GM21619 (cell line): ENCODE results near the gene CORO6.

Experiments used
- ATAC-seq: cut with Tn5 transposase; IDR thresholded peaks from one replicate; pipeline ENCODE4 v1.9.1; 2021; ENCODE audit not compliant: unreplicated experiment

CORO6 gene

DNA sequence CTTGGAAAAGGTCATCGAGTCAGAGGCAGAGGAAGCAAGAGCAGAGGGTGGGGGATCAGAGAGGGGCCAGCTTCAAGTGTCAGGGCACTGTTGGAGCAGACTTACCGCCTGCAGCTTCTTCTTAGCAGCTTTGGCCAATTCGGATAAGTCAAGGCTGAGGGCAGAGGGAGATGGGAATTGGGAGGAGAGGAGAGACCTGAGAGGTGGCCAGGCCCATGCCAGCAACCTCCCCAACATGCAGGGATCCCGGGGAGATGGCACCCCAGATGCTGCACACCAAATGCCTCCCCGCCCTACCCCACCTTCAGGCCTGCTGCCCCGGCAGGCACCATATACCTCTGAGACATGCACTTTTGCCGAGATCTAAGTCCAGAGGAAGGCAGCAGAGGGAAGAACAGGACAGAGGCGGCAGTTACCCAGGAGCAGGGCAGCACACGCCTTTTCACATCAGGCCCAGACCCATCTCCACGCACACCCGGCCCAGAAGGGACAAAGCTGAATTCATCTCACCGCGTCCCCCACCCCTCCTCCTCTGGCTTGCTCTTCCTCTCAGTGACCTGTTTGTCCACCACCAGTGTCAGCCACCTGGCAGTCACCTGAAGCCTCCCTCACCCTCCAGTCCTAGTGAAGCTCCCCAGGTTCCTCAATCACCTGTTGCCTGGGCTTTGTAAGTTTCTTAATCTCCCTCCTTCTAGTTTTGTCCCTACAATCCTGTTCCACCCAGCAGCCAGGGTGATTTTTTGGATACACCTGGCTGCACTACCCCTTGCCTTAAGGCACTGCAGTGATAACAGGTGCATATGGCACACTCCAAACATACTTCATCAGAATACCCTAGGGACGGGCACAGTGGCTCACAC, 43.9 kb downstream of the CORO6 start:
- ATAC-seq, result no peak

DNA sequence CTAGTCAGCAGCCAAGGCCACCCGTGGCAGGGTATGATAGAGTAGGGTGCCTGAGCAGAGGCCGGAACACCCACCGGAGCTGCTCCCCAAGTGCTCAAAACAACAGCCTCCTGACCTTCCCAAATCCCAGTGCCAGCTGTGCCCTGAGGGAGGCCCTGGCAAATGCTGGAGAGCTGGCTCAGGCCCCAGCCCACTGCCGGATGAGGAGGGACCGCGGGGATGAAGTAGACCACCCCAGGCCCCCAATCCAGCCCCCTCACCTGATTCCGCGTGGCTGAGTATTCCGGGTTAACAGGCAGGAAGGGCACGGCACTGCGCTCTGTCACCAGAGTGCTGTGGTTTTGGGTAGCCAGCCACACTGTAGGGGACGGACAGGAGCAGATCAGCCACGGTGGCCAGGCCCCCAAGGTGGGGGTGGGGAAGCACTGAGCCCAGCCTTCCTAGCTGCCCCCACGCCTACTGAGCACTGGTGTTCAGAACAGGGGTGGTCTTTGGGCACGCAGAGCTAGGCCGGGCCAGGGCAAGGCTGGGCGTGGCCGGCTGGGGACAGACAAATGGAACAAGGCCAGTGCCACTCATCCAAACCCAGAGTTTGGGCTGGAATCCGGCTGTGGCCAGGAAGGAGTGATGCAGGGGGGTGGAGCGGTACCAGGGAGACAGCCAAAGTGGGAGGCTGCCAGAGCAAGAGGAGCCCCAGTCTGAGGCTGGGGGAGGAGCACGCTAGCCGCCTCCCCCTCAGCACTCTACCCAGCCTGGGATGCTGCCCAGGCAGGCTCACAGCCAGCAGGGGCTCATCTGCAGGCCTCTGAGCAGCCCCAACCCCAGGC, 45.1 kb downstream of the CORO6 start:
- no peak for ATAC-seq

DNA sequence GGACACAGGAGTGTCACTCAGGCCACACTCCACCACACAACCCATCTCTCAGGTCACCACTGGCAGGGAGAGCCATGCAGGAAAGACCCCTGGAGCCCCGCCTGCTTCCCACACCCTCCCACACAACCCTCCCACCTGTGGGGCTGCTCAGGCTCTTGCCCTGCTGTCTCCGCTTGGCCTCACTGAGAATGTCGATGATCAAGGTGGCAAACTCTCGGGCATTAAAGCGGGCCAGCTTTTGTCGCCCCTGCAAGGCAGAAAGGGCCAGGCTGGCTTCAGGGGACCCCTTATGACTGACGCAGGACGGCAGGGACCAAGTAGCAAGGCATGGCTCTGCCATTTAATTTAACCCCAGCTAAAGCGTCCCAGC, 45.7 kb downstream of the CORO6 start:
- no peak for ATAC-seq

DNA sequence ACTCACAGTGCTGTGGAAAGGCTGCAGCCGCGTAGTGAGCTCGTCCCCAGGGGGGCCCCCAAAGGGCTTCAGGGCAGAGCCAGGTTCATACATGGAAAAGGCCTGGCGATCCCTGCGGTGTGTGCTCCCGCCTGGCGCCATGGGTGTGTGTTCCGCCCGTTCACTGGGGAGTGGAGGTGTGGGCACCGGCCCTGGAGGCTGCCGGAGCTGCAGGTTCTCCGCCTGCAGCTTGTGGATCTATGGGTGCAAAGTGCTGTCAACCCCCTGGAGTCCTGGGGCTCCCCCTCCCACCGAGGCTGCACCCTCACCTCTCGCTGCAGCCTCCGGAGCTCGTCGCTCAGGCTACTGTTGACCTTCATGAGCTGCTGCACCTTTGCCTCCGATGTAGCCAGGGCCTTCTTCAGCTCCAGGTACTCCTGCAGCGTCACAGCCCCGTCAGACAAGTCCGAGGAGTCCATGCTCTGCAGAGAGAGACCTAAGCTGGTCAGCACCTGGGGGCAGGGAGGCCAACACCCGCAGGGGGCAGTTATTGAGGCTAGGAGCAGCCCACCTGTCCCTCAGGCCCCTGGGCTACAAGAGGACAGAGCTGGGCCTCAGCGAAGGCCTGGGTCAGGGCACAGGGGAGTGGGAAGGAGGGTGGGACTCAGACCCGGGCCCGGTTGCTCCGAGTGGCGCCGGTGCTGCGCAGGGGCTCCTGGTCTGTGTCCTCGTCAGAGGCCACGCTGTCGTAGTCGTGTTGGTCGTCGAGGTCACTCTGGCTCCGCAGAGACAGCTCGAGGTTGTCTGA, 46.3 kb downstream of the CORO6 start:
- no peak for ATAC-seq

DNA sequence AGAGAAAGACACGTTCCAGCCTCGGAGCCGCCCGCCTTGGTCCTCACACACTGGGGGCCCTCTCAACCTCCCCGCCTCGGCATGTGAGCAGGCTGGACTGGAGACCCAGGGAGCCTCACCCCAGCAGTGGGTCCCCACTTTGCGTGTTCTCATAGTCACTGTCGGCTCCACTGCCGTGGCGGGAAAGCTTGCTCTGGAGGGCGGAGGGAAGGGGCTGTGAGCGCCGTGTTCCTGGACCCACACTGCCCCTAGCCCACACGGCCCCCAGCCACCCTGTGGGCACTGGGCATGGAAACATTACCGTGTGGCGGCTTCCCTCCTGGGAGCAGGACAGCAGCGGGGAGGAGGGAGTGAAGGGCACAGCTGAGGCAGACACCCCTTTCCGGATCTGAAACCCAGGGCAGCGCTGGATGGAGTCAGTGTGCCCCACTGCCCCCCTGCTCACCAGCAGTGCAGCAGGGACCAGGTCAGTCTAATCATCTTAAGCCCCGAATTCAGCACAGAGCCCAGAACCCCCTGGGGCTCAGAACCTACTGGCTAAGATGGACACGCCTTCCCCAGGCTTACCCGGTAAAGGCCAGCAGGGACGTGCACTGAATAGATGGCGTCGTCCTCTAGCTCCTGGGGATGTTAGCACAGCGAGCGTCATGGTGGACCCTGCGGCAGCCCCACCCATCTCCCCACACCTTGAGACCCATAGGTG, 47.0 kb downstream of the CORO6 start:
- ATAC-seq, result no peak

DNA sequence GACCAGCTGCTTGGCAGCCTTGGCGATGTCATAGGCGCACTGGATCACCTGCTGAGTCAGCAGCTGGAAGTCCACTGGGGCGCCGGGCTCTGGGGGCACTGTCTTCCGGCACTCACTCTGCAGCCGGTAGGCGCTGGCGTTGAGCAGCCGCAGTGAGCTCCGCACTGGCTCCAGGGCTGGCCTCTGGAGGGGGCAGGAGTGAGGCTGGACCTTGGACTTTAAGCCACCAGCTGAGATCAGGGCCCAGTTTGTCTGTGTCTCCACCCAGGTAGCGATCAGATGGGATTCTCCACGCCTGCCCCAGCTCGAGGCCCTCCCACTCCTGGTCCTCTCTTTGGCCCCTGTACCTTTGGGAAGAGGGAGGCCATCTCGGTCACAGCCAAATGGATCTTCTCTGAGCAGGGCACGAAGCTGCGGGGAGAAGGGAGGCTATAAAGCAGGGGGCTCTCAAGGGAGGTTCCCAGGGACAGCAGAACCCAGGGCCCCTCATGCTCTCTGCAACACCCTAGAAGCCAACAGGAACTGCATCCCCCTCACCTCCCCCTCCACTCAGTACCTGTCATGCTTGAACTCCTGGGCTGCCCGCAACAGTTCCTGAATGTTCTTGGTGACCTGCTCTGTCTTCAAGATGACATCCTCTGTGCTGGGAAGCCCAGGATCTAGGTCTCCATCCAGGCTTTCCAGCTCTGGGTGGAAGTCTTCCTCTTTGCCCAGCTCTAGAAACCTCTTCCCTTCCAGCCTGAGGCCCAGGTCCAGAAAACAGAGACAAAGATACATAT, 47.8 kb downstream of the CORO6 start:
- ATAC-seq, result no peak

DNA sequence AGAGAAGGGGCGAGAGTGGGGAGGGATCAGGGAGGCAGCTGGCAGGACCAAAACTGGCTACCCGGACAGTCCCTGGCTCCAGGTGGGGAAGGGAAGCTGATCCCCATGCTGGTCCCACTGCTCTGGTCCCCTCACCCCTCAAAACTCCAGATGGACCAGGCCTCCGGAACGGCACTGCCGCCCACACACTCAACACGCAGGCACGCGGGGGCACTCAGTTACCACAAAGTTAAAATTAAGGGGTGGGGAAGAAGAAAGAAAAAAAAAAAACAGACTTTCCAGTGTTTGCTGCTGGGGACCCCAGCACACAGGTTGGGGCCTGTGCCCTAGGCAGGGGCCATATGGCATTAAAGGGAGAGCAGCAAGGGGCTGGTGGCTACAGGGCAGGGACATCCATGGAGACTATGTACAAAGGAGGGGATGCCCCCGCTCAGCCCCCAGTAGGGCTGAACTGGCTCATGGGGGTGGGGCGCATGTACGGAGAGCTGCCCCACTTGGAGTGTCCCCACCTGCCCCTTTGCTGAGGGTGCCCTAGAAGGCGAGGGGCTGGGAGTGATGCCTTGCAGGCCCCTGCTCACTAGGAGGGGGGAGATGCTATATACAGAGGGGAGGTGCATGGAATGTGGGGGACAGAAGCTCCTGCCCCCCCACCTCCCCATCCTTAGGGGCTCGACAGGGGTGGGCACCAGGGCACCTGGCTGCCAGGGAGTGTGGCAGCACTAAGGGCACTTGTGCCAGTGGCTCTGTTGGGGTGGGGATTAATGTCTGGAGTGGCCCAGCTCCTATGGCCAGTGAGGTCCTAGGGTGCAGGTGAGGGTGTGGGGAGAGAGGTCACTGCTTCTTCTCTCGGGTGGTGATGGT, 48.6 kb downstream of the CORO6 start:
- no peak for ATAC-seq

DNA sequence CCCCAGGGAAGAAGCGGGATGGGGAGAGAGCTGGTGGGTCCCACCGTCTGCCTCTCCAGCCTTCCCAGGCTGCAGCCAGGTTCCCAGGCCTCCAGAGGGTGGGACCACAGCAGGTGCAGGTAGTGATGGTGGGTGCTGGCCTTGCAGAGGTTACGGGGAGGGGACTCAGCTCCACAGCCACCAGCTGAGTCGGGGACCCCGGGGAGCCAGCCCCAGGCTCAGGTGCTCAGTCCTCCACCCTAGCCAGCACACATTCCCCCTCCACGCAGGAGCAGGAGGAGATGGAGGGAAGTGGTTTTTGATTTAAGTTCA, 49.2 kb downstream of the CORO6 start:
- no peak for ATAC-seq

DNA sequence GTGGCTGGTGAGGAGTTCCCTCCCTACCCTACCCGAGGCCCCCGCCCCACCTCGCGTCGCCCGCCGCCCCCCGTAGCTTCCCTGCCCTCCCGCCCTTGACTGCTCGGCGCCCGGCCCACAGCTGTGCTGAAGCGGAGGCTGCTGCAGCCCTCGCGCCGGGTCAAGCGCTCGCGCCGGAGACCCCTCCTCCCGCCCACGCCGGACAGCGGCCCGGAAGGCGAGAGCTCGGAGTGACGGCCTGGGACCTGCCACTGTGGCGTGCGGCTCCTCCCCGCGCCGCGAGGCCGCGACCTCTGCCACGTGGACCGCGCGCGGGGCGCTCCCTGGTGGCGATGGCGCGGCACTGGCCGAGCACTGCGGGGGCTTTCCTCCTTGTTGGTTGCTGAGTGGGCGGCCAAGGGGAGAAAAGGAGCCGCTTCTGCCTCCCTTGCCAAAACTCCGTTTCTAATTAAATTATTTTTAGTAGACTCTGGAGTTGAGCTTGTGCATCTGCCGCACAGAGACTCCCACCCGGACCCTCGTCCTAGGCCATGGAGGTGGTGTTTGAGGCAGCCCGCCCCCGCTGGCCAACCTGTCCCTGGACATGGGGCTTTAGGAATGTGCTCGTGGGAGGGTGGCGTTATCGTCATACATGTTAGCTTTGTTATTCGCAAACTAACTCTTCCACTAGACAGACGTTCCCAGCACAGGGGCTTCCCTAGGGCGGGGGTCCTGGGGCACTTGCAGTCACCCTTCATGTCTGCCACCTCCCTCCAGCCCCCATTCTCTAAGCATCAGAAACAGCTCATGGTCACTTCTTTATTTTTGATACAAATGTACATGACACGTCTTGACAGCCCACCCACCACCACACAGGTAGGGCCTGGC, 49.8 kb downstream of the CORO6 start:
- ATAC-seq, result no peak

DNA sequence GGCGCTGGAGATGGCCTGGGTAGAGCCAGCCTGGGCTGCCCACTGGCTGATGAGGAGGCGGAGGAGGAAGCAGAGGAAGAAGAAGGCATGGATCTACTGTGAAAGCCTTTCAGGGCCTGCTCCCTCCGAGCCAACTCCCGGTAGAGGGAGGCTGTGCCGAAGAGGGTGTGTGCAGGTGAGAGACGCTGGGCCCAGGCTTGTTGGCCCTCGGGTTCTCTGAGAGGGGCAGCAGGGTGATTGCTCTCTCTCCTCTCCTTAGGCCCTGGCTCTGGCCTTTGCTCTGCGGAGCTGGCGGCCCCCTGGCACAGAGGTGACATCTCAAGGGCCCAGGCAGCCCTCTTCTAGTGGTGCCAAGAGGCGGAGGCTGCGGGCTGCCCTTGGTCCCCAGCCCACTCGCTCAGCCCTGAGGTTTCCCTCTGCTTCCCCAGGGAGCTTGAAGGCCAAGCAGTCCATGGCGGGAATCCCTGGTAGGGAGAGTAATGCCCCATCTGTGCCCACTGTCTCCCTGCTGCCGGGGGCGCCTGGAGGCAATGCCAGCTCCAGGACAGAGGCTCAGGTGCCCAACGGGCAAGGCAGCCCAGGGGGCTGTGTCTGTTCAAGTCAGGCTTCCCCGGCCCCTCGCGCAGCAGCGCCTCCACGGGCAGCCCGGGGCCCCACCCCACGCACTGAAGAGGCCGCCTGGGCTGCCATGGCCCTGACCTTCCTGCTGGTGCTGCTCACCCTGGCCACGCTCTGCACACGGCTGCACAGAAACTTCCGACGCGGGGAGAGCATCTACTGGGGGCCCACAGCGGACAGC, 50.6 kb downstream of the CORO6 start:
- no peak for ATAC-seq

DNA sequence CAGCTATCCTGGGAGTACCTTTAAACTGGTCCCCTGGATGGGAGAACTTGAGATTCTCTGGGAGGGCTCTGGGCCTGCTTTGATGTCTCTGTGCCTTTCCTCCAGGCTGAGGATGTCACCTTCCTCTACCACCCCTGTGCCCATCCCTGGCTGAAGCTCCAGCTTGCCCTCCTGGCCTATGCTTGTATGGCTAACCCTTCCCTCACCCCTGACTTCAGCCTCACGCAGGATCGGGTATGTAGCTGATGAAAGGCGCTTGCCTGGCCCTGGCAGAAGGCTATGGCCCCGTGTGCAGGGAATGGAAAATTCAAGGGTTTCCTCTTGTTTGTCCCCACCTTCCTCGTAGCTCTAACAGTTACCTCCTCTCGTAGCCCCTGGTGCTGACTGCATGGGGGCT, 51.2 kb downstream of the CORO6 start:
- no peak for ATAC-seq

DNA sequence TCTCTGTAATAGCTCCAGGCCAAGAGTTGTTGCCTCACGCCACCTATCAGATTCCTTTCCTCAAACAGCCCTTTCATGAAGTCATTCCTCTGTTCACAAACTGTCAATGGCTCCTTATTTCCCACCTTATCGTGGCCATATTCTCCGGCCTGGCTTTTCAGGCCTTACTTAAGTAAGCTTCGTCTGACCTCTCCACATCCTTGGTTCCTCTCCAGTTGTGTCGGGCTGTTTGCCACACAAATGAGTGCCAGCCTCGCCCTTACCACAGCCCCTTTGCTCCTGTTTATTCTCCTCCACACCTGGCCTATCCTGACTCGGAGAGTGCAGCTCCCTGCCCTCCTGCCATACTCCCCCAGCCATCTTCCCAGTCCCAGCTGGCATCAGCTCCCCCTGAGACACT, 52.2 kb downstream of the CORO6 start:
- ATAC-seq, result no peak

DNA sequence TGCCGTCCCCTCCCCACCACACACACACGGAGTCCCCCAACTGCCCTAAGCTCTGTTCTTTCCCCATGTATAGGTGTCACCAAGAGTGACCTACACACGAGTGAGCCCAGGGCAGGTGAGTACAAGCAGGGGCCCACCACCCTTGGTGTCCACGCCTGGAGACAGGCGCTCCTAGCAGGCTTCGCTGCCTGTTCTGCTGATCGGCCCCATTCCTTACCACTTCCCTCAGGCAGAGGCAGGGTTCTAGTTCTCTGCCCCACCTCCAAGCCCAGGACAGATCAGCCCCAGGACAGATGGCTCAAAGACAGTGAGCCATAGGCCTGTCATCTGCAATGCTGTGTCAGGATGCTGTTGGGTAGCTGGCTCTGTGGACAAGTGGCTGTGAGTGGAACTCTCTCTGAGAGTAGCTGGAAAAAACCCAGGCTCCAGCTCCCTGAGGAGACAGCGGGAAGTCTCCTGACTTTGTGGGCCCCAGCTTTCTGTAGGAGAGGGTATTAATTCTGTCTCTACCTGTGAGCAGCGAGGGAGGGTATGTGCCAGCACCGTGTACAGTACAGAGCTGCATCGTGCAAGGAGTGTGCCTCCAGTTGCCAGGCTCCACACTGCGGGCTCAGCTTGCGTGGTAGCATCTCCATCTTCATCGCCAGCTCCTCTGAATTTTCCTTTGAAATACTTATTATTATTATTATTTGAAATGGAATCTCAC, 53.3 kb downstream of the CORO6 start:
- no peak for ATAC-seq

DNA sequence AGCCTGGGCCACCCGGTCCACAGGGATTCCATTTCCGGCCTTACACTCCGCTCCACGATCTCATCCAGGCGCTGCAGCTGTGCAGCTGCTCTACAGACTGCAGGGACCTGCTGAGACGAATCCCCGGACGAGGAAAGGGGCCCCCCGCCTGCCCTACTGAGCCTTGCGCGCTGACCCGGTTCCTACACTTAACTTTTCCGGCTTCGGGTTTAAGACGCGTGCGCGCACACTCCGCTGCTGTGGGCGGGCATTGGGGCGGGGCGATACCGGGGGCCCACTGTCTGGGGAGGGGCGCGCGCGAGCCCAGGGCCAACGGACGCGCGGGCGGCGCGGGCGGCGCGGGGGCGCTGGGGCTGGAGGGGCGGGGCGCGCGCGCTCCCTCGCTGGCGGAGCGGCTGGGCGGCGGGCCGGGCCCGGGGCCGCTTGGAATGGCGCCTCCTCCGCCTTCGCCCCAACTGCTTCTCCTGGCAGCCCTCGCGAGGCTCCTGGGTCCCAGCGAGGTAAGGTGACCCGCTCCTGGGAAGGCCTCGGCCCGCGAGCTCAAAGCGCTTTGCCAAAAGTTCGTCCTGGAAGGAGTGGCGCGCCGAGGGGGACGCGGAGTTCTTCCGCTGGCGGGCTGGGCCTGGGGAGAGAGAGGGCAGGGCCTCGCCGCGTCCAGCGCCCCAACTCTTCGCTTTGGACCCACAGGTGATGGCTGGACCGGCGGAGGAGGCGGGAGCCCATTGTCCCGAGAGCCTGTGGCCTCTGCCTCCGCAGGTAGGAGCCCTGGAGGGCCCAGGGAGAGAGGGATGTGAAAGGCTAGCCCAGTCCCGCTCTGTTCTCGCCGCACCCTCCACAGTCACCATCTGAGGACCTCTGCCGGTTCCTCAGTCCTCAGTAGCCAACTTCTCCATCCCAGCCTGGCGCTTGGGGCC, 54.1 kb downstream of the CORO6 start, which contains the start of gene TP53I13:
Gene TP53I13 (plus strand): TSS at position 371 of the 914 bp plus-strand sequence. CDS start 58 bp downstream, at position 429.
- ATAC-seq, result peak; percentile 26

DNA sequence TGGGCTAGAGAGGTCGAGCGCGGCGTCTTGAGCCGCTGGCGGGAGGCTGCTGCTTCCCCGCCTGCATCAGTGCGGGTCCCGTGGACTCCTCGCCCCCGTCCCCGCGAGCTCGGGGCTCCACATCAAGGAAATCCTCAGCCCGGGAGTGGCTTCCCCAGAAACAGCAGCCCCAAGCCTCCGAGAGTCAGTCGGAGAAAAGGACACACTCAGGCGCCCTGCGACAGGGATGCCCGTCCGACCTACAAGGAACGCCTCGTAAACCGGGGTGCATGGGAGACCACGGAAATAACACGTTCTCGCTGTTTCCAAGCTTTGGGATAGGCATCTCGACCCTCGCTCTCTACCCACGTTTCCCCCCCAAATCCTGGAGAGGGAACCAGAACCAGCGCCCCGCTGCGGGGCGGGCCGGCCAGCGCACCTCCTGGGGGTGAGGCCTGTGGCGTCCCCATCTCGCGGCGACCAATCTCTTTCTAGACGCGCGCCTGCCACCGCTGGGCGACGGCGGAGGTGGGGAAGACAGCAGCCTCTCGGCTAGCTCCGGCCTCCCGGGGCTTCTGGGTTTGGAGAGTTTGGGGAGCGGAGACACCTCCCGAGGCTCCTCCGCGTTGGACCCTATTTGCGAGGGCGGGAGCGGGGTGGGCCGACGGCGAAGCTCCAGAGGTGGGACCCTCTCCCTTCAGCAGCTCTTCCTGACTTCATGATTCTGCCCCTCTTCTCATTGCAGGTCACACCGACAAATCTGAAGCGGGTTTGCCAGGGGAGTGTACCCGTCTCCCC, 55.0 kb downstream of the CORO6 start:
- peak; percentile 36 for ATAC-seq
